ENCODE measurements around the gene TCEAL7. TPM values are rescaled to one million over a fixed set of nuclear protein-coding genes. Genes with fewer than 3 reads are reported as not detected.

Gene TCEAL7
- total and polyA plus RNA-seq, 9 of the 15 experiments (the other 6 are each of a cell fraction or from before 2014, with no cell fraction given), result 0.07 to 0.34 (median 0.13) TPM; not detected in 4

DNA sequence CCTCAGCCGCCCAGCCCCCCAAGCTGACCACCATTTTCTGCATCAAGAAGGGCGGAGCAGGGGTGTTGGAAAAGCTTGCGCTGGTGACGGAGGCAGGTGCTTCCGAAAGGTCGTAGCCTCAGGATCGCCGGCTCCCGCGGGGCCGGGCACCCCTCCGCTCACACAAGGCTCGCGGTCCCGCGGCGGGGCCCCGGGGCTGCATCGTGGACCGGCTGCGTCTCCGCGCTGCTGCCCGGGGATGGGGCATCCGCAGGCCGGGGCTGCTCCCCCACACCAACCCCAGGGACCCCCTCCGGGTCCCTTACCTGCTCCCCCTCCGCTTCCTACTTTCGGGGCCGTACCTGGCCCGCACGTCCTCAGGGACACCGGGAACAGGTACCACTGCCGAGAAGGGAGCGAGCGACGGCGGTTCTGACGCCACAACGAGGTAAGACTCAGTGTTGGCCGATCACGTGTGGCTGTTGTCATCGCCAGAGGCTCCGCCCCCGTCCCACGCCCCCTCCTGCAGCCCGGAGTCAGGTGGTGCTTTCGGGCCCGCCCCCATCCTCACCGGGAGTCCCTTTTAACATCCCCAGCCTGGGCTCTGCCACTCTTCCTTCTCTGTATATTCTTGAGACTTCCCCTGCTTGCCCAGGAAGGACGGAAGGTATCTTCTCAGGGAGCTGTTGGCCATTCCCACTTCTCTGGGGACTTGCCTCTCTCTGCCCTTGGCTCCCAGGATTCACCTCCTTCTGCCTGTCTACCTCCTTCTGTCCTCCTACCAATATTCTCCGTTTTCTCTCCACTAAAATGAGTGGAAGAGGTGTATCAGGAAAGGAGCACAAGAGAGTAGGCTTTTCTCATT lies 19.3 kb upstream of the TCEAL7 start, which contains the start of gene BEX2 (continued):
- TF ChIP-seq COPS2 (conservative IDR thresholded peaks at IDR 0.05), result no peak
- TF ChIP-seq, protein P1, sequence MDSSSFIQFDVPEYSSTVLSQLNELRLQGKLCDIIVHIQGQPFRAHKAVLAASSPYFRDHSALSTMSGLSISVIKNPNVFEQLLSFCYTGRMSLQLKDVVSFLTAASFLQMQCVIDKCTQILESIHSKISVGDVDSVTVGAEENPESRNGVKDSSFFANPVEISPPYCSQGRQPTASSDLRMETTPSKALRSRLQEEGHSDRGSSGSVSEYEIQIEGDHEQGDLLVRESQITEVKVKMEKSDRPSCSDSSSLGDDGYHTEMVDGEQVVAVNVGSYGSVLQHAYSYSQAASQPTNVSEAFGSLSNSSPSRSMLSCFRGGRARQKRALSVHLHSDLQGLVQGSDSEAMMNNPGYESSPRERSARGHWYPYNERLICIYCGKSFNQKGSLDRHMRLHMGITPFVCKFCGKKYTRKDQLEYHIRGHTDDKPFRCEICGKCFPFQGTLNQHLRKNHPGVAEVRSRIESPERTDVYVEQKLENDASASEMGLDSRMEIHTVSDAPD (CRISPR knock-in tag; IDR thresholded peaks at IDR 0.05), result no peak
- TF ChIP-seq TOE1 (IDR thresholded peaks at IDR 0.05; ENCODE audit: borderline replicate concordance), result peak; percentile 24; the same call in 1 of the 2 replicates
- no peak for TF ChIP-seq TOE1 (CRISPR knock-in tag; IDR thresholded peaks at IDR 0.05; ENCODE audit: borderline replicate concordance, low read depth)
- no peak for TF ChIP-seq BCL6 (CRISPR knock-in tag; IDR thresholded peaks at IDR 0.05)
- no peak for TF ChIP-seq PCBP1 (IDR thresholded peaks at IDR 0.05; ENCODE audit: low read depth, low read length, poor library complexity, severe bottlenecking)
- 0 out of 4 replicates have a peak, but pooled peaks of 1 of the 2 experiments have one; percentile 1 for TF ChIP-seq RCOR1 (IDR thresholded peaks at IDR 0.05; ENCODE audit: borderline replicate concordance in 1 of 2, low read depth in 2 of 2, low read length in 2 of 2)
- TF ChIP-seq POLR2G (IDR thresholded peaks at IDR 0.05; ENCODE audit: low read depth, low read length), result peak; percentile 90
- TF ChIP-seq MAZ (CRISPR knock-in tag; conservative IDR thresholded peaks at IDR 0.05 in 1 of 2, IDR thresholded peaks at IDR 0.05 in 1 of 2), result peak in 1 of 2 experiments; percentile 22; a peak in 1 of 4 replicates
- TF ChIP-seq ARID2 (IDR thresholded peaks at IDR 0.05), result no peak

Data from K562 (cell line).